Renal cortical epithelial cell (primary cell): ENCODE results near the gene CMTM8. TPM values are rescaled to one million over a fixed set of nuclear protein-coding genes. Genes with fewer than 3 reads are reported as not detected.
A peak's percentile ranks its signal among the peaks of the same experiment; 100 is the strongest.

Experiments
- DNase-seq: peaks from one replicate; pipeline ENCODE4 v3.0.0-alpha.2; 2011; ENCODE audit warnings: low read depth
- total RNA-seq: library from RNA; depleted of rRNA; stranded (reverse); fragments of >200 nt; gene quantifications from 2 replicates; pipeline ENCODE4 v1.2.3, GENCODE V29; 2014

CMTM8 gene
- total RNA-seq, 1 donor from 2014 or later = 2.6 TPM

DNA sequence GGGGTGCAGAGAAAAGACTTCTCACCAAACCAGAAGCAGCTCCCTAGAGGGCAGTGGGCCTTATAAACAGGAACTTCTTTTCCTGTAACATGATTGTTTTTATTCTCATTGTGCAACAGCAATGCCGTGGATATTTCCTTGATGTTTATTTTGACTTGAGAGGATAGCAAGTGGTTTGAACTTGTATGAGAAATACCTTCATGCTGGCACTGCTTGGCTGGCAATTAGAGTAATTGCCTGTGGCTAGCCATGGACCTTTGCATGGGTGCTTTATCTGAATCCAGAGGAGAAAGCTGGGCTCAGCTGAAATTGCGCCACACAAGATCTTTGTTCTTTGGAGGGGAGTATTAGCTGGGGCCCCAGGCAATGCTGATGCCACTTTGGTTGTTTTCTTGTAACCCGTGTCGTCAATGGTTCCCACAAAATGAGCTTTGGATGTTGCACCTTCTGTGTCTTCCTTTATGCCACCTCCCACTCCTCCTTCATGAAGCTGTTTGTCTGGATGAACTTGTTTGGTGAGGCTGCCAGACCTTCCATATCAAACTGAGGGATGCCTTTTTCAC lies 37.9 kb downstream of the CMTM8 start:
- DNase-seq = peak; percentile 93

GRCh38 chr3:32278714-32279113 lies 40.2 kb downstream of the CMTM8 start:
- DNase-seq = no peak

DNA sequence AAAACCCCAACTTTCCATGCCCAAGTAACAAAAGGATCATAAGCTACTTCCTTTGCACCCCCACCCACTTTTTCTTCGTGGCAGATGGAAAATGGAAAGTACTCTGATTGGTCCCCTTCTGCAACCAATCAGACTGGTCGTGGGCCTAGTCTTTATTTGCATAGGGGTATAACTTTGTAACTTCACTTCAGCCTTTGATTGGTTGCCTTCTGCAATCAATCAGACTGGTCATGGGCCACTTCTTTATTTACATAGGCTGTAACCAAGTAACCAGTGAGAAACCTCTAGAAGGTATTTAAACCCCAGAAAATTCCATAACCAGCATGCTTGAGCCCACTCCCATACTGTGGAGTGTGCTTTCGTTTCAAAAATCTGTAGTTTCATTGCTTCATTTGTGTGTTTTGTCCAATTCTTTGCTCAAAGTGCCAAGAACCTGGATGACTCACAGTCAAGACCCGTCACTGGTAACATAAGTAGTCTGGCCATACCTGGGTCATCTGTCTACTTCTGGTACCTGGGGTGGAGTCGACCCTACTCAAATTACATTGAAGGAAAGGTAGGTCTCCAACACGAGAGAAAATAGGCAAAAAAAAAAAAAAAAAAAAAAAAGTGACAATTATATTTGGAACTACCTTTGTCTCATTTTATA lies 41.9 kb downstream of the CMTM8 start:
- no peak for DNase-seq

DNA sequence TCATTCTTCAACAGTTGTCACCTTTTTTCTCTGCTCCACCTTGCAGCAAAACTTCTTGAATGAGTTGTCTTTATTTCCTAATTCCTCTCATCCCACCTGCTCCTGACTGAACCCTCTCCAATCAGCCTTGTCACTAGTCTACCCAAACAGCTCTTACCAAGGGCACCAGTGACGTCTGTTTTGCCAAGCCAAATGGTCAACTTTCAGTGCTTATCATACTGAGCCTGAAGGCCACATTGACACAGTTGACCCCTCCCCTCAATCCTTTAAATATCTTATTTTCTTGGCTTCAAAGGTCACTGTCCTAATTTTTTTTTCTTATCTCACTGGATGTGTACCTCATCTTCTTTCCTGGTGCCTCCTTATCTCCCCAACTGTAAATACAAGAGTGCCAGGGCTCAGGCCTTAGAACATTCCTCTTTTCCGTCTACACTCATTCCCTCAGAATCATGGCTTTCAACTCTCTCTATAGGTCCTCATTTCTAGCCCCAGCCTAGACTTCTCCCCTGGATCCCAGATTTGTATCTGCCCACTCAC lies 43.2 kb downstream of the CMTM8 start:
- no peak for DNase-seq

- no peak for DNase-seq
These were observed 44.2 kb downstream of the CMTM8 start for GRCh38 chr3:32282578-32283154.

DNA sequence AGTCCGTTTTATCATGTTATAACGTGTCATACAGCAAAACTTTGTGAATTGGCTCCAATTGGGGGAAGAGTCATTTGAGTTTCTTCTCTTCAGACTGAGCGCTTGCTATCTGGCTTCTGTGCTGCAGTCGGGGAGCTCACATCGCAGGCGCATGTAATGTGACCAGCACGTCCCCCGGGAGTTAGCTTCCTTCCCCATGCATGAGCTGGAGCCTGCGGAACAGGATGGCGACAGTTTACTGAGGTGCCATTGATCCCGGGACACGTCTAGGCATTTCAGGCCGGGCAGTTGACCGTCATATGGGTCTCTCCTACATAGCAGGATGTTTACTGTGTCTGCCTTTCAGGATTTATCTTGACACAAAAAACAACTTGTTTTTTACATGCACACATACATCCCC lies 44.8 kb downstream of the CMTM8 start:
- no peak for DNase-seq

DNA sequence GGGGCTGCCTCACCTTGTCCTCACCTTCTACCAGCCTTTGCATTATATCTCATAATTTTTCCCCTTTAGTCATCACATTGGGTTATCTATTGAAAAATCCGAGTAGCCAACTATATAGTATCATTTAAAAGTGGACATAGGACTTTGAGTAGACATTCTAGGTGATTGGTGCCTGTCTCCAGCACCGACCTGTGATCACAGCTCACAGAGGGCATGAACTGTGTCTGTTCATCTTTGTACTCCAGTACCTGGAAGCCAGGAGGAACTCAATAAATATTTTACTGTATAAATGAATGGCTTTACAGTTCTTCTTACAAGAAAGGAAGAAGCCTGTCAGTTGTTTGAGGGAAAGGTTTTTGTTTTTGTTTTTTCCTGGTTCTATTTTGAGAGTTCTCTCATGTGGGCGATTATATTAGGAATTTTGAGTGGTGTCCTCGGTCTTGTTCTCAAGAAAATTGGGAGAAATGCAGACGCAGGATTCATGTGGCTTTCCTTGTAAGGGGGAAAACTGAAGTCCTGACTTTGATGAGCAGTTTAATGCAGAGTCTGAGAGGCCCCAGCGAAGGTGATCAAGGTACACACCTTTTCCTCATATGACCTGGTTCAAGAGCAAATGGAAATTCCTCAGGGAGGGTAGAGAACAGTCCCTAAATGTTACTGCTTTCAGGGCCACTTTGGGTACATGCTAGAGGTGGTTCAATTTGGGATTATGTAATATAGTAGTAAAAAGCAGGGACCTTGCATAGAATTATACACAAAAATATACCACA lies 46.1 kb downstream of the CMTM8 start:
- DNase-seq = no peak

DNA sequence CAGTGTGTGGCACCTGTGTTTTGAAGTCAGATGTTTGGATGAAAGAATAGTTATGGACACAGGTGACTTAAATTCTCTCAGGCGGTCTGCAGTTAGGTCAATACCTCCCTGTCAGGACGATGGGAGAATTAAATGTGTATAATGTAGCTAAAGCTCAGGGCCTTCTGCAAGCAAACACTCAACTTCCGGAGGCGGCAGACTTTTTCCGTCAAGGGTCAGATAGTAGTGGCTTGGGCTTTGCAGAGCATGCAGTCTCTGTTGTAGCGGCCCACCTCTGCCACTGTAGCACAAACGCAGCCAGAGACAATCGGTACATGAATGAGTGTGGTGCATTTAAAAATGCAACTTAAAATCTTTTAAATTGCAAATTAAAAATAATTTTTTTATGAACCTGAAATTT lies 47.4 kb downstream of the CMTM8 start:
- DNase-seq = no peak

- no peak for DNase-seq
These were observed 50.3 kb downstream of the CMTM8 start for GRCh38 chr3:32288819-32289218.

DNA sequence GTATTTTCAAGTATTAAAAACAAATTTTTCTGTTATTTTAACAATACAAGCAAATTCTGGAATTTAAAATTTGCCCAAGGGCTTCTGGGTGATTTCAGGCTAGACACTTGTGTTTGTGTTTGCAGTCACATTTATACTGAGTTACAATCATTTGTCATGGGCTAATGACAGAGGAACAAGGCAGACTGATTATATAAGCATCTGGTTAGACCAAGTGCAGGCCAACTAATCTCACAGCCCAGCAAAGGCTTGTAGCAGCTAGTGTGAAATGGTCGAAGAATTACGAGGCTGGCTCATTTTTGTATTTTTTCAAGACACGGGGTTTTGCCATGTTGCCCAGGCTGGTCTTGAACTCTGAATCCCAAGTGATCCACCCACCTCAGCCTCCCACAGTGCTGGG lies 52.1 kb downstream of the CMTM8 start:
- DNase-seq = no peak

DNA sequence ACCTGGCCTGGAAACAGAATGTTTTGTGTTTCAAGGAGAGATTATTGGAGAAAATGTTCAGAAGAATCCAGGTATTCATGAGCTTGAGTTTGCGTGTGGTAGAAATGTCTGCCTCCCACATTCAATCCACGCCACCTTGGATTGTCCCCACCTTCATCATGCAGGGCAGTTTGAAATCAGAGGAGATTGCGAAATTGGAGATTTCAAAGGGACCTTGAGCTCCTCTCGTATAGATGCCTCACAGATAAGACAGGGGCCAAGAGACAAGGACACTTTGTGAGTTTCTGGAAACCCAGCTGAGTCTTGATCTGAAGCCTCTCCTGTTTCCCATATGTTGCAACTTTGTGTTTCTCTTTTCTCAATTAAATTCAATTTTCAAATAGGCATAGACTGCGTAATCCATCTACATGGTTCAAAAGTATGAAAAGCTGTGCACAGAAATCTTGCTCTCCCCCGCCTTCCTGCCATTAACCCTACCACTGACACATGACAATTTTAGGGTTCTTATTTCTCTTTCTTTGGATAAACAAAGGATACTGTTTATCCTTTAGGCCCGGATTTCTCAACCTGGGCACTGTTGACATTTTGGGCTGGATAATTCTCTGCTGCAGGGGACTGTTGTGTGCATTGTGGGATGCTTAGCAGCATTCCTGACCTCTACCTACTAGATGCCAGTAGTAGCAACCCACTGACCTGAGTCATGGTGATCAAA lies 53.8 kb downstream of the CMTM8 start:
- DNase-seq = no peak

DNA sequence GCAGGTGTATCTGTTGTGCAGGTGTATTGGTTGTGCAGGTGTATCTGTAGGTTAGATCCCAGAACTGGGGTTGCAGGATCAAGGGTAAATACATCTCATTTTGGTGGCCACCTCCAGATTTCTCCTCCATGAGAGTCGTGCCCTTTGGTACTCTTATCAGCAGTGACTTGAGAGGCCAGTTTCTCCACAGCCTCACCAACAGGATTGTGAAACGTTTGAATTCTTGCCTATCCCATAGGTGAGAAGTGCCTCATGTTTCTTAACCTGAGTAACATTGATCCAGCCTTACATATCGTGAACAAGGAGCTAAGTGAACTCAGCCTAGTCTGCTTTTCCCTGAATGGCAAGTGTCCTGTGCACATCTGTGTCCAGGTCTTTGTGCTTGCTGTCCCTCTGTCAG lies 55.4 kb downstream of the CMTM8 start:
- no peak for DNase-seq

DNA sequence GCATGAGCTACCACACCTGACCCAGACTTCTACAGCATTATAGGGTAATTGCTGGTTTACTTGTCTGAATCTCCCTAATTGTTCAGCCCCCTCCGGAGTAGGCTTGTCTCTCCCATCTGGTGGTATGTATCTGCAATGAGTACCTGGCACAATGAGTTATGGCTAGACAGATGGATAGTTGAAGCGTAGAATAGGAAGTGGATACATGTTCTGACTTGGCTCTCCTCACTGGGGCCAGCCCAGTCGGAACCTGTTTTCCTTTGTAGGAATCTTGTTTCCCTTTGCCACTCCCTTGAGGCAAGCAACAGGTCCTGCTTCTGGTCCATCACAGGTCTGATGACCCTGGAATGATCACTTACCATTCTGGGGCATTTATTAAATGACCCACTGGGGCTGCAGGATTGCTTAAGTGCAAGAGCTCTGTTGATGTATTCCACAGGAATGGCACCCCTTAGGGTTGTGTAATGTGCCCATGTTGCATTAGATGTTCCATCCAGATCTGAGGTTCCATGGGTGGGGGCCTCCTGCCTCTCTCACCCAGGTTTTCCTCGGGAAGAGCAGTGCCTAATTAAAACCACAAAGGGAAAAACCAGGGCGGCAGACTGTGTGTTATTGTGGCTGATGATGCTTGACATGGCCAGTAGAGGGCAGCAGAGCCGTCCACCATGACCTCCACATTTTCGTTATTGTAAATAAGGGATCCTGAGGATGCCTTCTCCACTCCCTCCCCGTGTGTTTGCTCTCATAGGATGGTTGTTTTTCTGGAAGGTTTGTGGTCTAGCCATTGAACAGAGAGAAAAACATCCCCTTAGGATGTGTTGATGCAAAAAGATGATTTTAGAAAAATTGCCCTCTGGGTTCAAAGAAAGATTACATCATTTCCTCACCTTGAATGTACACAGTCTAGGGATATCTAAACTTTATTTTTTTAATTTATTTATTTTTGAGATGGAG lies 58.0 kb downstream of the CMTM8 start:
- peak; percentile 58 for DNase-seq

- DNase-seq = no peak
These were observed 58.9 kb downstream of the CMTM8 start for GRCh38 chr3:32297366-32297765.

GRCh38 chr3:32301426-32301825 lies 62.9 kb downstream of the CMTM8 start:
- DNase-seq = no peak

DNA sequence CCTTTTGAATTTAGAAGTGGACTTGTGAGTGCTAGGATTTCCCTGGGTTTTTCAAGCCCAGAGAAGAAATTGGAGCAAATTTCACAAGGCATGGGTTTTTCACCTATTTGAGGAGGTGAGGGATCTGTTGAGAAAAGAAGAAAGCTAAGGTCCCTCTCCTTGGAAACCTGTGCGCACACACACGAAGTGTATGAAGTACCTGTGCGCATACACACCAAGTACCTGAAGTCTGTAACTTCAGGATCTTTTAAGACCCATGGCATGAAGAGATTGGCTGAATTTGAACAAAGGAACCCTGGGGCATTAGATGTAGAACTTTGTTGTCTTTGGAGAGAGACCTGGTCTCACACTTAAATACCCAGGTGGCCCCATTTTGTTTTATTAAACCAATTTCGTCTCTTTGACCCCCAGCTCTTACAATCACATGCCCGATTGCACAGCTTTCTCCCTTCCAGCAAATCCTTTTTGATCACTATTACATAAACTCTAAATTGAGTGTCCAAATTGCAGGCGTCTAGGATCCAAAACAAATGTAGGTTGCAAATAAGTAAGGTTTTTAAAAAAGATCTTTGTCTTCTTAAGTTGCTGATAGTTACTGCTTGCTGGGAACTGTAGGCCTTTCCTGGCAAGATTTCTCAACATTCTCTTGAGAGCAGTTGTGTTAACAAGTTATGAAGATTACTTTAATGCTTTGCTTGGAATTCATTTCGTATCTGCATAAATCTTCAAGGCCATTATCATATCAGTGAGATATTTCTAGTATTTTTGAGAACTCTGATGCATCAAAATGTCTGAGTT lies 64.3 kb downstream of the CMTM8 start:
- DNase-seq = no peak

GRCh38 chr3:32303399-32303747 lies 64.9 kb downstream of the CMTM8 start:
- no peak for DNase-seq

DNA sequence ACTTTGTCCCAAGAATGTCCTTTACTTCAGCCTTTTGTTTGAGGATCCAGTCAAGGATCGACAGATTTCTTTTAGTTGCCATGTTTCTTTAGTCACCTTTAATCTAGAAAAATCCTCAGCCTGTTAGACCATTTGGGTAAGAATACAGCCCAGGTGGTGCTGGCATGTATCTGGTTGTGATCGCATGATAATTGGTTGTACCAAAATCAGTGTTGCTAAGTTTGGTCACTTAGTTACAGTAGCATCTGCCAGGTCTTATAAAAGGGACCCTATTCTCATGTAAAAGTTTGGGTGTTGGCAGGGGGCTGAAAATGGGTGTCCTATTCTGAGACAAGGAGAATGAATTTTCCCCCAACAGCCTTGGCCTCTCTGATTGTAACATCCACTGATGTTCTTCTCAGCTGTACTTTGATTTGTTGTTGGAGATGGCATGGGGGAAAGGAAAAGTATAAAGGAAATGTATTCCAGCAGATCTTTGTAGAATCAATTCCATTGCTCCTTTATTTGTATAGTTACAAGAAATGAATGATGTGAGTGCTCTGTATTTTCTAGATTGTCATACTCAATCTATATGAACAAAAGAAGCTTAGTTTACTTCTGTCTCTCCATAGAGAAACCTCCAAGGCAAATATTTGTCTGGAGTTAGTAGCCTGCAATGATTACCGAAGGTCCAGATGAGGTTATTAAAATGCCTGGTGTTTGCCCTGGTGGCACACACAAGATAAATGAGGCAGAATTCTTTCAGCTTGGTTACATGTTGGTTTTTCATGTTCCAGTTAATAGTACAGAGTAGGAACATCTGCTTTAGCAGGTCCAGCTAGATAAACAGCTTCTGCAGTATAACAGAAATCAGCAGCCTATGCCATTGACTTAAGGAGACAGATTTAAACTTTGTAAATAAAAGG lies 65.7 kb downstream of the CMTM8 start:
- peak; percentile 39 for DNase-seq

GRCh38 chr3:32305361-32305876 lies 66.9 kb downstream of the CMTM8 start:
- DNase-seq = peak; percentile 30
